Measurements from ENCODE around the gene PPP2R5E.

PPP2R5E gene

DNA sequence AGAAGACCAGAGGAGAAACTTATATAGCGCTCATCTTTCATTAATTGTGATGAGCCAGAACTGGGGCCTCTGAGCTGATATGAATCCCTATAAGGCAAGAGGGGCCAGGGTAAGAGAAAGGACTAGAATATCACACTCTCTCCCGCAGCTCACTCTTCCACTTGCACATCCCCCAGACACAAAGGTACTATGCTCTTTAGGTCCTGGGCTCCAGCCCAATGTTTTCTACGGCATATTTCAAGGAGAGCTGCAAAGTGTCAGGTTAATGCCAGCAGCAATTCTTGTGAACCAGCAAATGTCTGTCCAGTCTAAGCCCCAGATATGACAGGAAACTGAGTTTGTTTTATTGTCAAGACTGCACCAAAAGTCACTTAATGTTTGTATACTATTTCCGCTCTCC, 29.4 kb downstream of the PPP2R5E start:
- no peak for TF ChIP-seq ARNTL (CRISPR knock-in tag; IDR thresholded peaks at IDR 0.05; ENCODE audit: borderline replicate concordance, low read depth)
- TF ChIP-seq ESRRG (CRISPR knock-in tag; IDR thresholded peaks at IDR 0.05), result no peak
- TF ChIP-seq, protein P1, sequence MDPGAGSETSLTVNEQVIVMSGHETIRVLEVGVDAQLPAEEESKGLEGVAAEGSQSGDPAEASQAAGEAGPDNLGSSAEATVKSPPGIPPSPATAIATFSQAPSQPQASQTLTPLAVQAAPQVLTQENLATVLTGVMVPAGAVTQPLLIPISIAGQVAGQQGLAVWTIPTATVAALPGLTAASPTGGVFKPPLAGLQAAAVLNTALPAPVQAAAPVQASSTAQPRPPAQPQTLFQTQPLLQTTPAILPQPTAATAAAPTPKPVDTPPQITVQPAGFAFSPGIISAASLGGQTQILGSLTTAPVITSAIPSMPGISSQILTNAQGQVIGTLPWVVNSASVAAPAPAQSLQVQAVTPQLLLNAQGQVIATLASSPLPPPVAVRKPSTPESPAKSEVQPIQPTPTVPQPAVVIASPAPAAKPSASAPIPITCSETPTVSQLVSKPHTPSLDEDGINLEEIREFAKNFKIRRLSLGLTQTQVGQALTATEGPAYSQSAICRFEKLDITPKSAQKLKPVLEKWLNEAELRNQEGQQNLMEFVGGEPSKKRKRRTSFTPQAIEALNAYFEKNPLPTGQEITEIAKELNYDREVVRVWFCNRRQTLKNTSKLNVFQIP (CRISPR knock-in tag; IDR thresholded peaks at IDR 0.05; ENCODE audit: borderline replicate concordance, low read depth), result no peak
- no peak for TF ChIP-seq ZNF8 (CRISPR knock-in tag; IDR thresholded peaks at IDR 0.05)
- TF ChIP-seq ZC3H10 (CRISPR knock-in tag; IDR thresholded peaks at IDR 0.05), result no peak
- TF ChIP-seq BACH2 (CRISPR knock-in tag; IDR thresholded peaks at IDR 0.05; ENCODE audit: borderline replicate concordance), result no peak
- no peak for TF ChIP-seq ZFP30 (CRISPR knock-in tag; IDR thresholded peaks at IDR 0.05)
- TF ChIP-seq, protein P2, sequence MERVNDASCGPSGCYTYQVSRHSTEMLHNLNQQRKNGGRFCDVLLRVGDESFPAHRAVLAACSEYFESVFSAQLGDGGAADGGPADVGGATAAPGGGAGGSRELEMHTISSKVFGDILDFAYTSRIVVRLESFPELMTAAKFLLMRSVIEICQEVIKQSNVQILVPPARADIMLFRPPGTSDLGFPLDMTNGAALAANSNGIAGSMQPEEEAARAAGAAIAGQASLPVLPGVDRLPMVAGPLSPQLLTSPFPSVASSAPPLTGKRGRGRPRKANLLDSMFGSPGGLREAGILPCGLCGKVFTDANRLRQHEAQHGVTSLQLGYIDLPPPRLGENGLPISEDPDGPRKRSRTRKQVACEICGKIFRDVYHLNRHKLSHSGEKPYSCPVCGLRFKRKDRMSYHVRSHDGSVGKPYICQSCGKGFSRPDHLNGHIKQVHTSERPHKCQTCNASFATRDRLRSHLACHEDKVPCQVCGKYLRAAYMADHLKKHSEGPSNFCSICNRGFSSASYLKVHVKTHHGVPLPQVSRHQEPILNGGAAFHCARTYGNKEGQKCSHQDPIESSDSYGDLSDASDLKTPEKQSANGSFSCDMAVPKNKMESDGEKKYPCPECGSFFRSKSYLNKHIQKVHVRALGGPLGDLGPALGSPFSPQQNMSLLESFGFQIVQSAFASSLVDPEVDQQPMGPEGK (CRISPR knock-in tag; IDR thresholded peaks at IDR 0.05; ENCODE audit: borderline replicate concordance), result no peak

DNA sequence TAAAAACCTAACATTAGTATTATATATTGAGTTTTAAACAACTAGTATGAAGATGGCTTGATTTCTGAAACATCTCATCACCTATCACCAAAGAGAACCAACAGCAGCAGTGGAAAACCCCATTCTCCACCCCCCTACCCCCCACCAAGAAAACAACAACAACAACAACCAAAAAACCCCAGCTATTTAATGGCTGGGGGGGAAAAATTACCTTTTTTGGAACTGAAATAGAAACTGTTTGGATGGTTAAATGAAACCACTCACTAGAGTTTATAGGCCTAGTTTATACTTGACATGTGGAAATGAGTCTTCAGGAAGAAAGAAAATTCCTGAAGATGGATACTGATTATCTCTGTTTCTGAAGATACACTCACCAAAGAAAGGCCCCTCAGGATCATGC, 30.3 kb downstream of the PPP2R5E start:
- no peak for ATAC-seq
- TF ChIP-seq SNAI2 (CRISPR knock-in tag; IDR thresholded peaks at IDR 0.05) (no peak), TOX (CRISPR knock-in tag; IDR thresholded peaks at IDR 0.05; ENCODE audit: borderline replicate concordance) (no peak), ZNF70 (CRISPR knock-in tag; IDR thresholded peaks at IDR 0.05) (no peak), RARB (CRISPR knock-in tag; IDR thresholded peaks at IDR 0.05) (no peak), OSR1 (CRISPR knock-in tag; IDR thresholded peaks at IDR 0.05) (no peak), ESRRG (CRISPR knock-in tag; IDR thresholded peaks at IDR 0.05) (no peak), PPARA (CRISPR knock-in tag; IDR thresholded peaks at IDR 0.05; ENCODE audit: borderline replicate concordance) (no peak), ZNF8 (CRISPR knock-in tag; IDR thresholded peaks at IDR 0.05) (no peak), ZC3H10 (CRISPR knock-in tag; IDR thresholded peaks at IDR 0.05) (no peak), TCF4 (CRISPR knock-in tag; IDR thresholded peaks at IDR 0.05; ENCODE audit: borderline replicate concordance) (no peak), ZNF565 (CRISPR knock-in tag; conservative IDR thresholded peaks at IDR 0.05; ENCODE audit: low read depth) (no peak)
- TF ChIP-seq, protein P1 (CRISPR knock-in tag; IDR thresholded peaks at IDR 0.05; ENCODE audit: borderline replicate concordance, low read depth), result no peak
- TF ChIP-seq, protein P2 (CRISPR knock-in tag; IDR thresholded peaks at IDR 0.05; ENCODE audit: borderline replicate concordance), result no peak
- TF ChIP-seq, protein P3, sequence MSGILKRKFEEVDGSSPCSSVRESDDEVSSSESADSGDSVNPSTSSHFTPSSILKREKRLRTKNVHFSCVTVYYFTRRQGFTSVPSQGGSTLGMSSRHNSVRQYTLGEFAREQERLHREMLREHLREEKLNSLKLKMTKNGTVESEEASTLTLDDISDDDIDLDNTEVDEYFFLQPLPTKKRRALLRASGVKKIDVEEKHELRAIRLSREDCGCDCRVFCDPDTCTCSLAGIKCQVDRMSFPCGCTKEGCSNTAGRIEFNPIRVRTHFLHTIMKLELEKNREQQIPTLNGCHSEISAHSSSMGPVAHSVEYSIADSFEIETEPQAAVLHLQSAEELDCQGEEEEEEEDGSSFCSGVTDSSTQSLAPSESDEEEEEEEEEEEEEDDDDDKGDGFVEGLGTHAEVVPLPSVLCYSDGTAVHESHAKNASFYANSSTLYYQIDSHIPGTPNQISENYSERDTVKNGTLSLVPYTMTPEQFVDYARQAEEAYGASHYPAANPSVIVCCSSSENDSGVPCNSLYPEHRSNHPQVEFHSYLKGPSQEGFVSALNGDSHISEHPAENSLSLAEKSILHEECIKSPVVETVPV (CRISPR knock-in tag; IDR thresholded peaks at IDR 0.05), result no peak

More for the DNA sequence above, 29.4 kb downstream of the PPP2R5E start:
- ATAC-seq, result peak; percentile 86

DNA sequence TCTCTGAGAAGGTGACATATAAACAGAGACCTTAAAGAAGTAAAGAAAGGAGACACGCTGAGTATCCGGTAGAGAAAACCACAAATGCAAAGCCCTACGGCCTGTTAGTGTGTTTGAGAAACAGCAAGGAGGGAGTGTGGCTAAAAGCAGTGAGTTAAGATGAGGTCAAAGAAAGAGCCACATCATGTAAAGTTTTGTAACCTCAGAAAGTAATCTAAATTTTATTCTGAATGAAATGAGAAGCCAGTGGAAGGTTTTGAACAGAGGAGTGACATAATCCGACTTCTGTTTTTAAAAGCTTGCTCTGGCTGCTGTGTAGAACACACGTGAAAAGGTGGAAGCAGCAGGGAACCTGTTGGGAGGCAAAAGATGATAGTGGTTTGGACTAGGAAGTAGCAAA, 32.6 kb downstream of the PPP2R5E start:
- TF ChIP-seq PPARA (CRISPR knock-in tag; IDR thresholded peaks at IDR 0.05; ENCODE audit: borderline replicate concordance), result no peak
- no peak for TF ChIP-seq ARNTL (CRISPR knock-in tag; IDR thresholded peaks at IDR 0.05; ENCODE audit: borderline replicate concordance, low read depth)
- no peak for TF ChIP-seq BACH2 (CRISPR knock-in tag; IDR thresholded peaks at IDR 0.05; ENCODE audit: borderline replicate concordance)
- no peak for TF ChIP-seq ZFP30 (CRISPR knock-in tag; IDR thresholded peaks at IDR 0.05)
- TF ChIP-seq ZFP3 (CRISPR knock-in tag; IDR thresholded peaks at IDR 0.05), result no peak
- no peak for TF ChIP-seq ISL1 (CRISPR knock-in tag; IDR thresholded peaks at IDR 0.05)
- TF ChIP-seq, protein P4, sequence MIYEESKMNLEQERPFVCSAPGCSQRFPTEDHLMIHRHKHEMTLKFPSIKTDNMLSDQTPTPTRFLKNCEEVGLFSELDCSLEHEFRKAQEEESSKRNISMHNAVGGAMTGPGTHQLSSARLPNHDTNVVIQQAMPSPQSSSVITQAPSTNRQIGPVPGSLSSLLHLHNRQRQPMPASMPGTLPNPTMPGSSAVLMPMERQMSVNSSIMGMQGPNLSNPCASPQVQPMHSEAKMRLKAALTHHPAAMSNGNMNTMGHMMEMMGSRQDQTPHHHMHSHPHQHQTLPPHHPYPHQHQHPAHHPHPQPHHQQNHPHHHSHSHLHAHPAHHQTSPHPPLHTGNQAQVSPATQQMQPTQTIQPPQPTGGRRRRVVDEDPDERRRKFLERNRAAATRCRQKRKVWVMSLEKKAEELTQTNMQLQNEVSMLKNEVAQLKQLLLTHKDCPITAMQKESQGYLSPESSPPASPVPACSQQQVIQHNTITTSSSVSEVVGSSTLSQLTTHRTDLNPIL (CRISPR knock-in tag; IDR thresholded peaks at IDR 0.05; ENCODE audit: low read depth), result no peak
- no peak for TF ChIP-seq CSDC2 (CRISPR knock-in tag; IDR thresholded peaks at IDR 0.05)
- ATAC-seq, result no peak
